Endothelial cell of umbilical vein (primary cell): ENCODE data around the gene CYP2F1.

Source experiments
- CTCF ChIP-seq, 2 donors: IDR thresholded peaks; 1 replicate in 1 of 2; 2 replicates in 1 of 2; pipeline ENCODE4 v1.5.1; 2011; ENCODE audit warnings: low read length in 2 of 2, mild to moderate bottlenecking in 2 of 2, moderate library complexity in 2 of 2, control low read depth in 1 of 2, inconsistent platforms in 1 of 2, low read depth in 1 of 2; ENCODE audit not compliant: insufficient read depth in 1 of 2; ENCODE audit errors: extremely low read depth in 1 of 2
- EZH2 ChIP-seq: IDR thresholded peaks from 2 replicates; pipeline ENCODE4 v1.6.1; 2012; ENCODE audit warnings: borderline replicate concordance, low read depth, mild to moderate bottlenecking, moderate library complexity, low read length, inconsistent platforms; ENCODE audit not compliant: severe bottlenecking
- JUN ChIP-seq: IDR thresholded peaks from 2 replicates; pipeline ENCODE4 v1.6.1; 2011; ENCODE audit warnings: borderline replicate concordance, low read depth; ENCODE audit not compliant: insufficient read length, insufficient read depth
- MAX ChIP-seq: IDR thresholded peaks from 2 replicates; pipeline ENCODE4 v1.6.1; 2011; ENCODE audit not compliant: insufficient read depth, insufficient read length
- POLR2A ChIP-seq: IDR thresholded peaks from 2 replicates; pipeline ENCODE4 v1.6.1; 2012; ENCODE audit warnings: low read depth, mild to moderate bottlenecking, control low read depth, low read length
- POLR2AphosphoS5 ChIP-seq: IDR thresholded peaks from 2 replicates; pipeline ENCODE4 v1.6.1; 2012; ENCODE audit warnings: low read depth, mild to moderate bottlenecking, control low read depth, low read length, moderate library complexity; ENCODE audit not compliant: insufficient read depth

DNA sequence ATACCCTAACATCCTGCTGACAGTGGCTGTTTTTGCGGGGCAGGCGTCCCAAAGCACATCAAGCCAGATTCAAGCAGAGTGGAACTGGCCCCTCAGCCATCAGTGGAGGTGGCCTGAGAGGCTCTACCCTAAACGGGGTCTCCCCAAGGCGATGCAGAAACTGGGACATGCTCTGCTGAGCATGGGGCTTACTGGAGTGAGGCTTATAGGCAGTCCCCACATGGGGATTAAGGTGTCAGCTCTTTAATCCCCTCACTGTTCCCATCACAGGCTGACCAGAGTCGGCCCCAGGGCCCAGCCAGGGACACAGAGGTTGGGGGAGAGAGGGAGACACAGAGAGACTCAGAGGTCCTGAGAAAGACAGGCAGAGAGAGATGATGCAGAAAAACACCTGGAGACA, 17.0 kb downstream of the CYP2F1 start:
- TF ChIP-seq POLR2A (no peak), CTCF (IDR thresholded peaks at IDR 0.05; ENCODE audit: extremely low read depth in 1 of 2, insufficient read depth in 1 of 2, low read depth in 1 of 2, low read length in 2 of 2) (no peak), POLR2AphosphoS5 (no peak), MAX (no peak), EZH2 (no peak), JUN (no peak)
